HL-60/S4 treated with retinoic acid at 250 ng/mL for 4 days and 3 days (cell line): ENCODE data around the gene SUPT6H.
"Not testable (repeated sequence)": the region's sequence is repeated elsewhere in the genome, so short reads cannot be mapped to it uniquely, and the experiment has no call there.

Source experiments
- in situ Hi-C: fragments of 300-500 bp; cut with MboI; formaldehyde crosslinking; loops from 2 replicates; pipeline ENCODE4 v1.7.0; 2022; ENCODE audit warnings: low sequenced_read_pairs

The SUPT6H gene

GRCh38 chr17:28717578-28718332, 55.8 kb downstream of the SUPT6H start, which contains the start of gene RAB34:
RAB34 (minus strand) TSS chr17:28717868; CDS start chr17:28717266, 602 bp downstream.
- in situ Hi-C loops, result no loop called here

- in situ Hi-C loops, result no loop called here
Observed at GRCh38 chr17:28718333-28719020, 56.5 kb downstream of the SUPT6H start.

- in situ Hi-C loops, result no loop called here
Observed at GRCh38 chr17:28719021-28719433, 57.0 kb downstream of the SUPT6H start.

GRCh38 chr17:28720247-28720996, 58.4 kb downstream of the SUPT6H start:
- in situ Hi-C loops, result no loop called here

- in situ Hi-C loops, result not testable (repeated sequence)
Observed at GRCh38 chr17:28720997-28721329, 59.0 kb downstream of the SUPT6H start.

GRCh38 chr17:28722417-28723158, 60.6 kb downstream of the SUPT6H start:
- in situ Hi-C loops, result no loop called here

- in situ Hi-C loops, result no loop called here
Observed at GRCh38 chr17:28723159-28723835, 61.3 kb downstream of the SUPT6H start.

GRCh38 chr17:28723836-28724499, 62.0 kb downstream of the SUPT6H start:
- in situ Hi-C loops, result not testable (repeated sequence)

- in situ Hi-C loops, result loop anchor here (25.0 kb wide), 1 partner anchor 388 kb away; no protein-coding TSS in a partner anchor
Observed at GRCh38 chr17:28724500-28725165, 62.6 kb downstream of the SUPT6H start.

- in situ Hi-C loops, result loop anchor here (25.0 kb wide), 1 partner anchor 387 kb away; no protein-coding TSS in a partner anchor
Observed at GRCh38 chr17:28725166-28725659, 63.2 kb downstream of the SUPT6H start.

GRCh38 chr17:28725660-28726225, 63.7 kb downstream of the SUPT6H start:
- in situ Hi-C loops, result loop anchor here (25.0 kb wide), 1 partner anchor 387 kb away; no protein-coding TSS in a partner anchor

- in situ Hi-C loops, result loop anchor here (25.0 kb wide), 1 partner anchor 386 kb away; no protein-coding TSS in a partner anchor
Observed at GRCh38 chr17:28726226-28726626, 64.2 kb downstream of the SUPT6H start, which contains the start of gene TLCD1. TLCD1 (minus strand) TSS chr17:28726233; CDS start chr17:28726097, 136 bp downstream.

- in situ Hi-C loops, result loop anchor here (25.0 kb wide), 1 partner anchor 385 kb away; no protein-coding TSS in a partner anchor
Observed at GRCh38 chr17:28726627-28727491, 64.9 kb downstream of the SUPT6H start.

- in situ Hi-C loops, result loop anchor here (25.0 kb wide), 1 partner anchor 384 kb away; no protein-coding TSS in a partner anchor
Observed at GRCh38 chr17:28728364-28729200, 66.6 kb downstream of the SUPT6H start, which contains the start of gene NEK8. NEK8 (plus strand) TSS chr17:28728788; CDS start chr17:28728814, 26 bp downstream.

- in situ Hi-C loops, result loop anchor here (25.0 kb wide), 1 partner anchor 382 kb away; no protein-coding TSS in a partner anchor
Observed at GRCh38 chr17:28729950-28730330, 67.9 kb downstream of the SUPT6H start.

- in situ Hi-C loops, result loop anchor here (25.0 kb wide), 1 partner anchor 379 kb away; no protein-coding TSS in a partner anchor
Observed at GRCh38 chr17:28733346-28733745, 71.3 kb downstream of the SUPT6H start.
